ENCODE data around the gene MAGI1. TPM values are rescaled to one million over a fixed set of nuclear protein-coding genes. Genes with fewer than 3 reads are reported as not detected.

The MAGI1 gene
- total RNA-seq, 2 experiments from 2014 or later, result 0.29 to 4.3 TPM

DNA sequence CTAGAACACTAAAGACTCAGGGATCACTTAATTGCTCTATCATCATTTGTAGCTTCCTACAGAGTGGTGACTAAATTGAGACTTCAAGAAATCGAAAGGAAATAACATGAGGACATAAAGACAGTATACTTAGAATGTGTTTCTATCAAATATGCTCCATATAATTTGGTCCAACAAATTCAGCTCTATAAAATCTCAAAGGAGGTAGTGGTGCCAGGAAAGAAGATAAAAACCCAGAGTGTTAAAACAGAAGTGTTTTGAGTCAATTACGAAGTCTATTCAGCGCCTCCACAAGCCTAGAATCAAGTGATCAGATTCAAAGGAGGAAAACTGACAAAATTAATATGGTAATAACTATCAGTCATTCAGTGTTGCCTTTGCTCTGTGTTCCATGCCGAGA lies 22.9 kb downstream of the MAGI1 start:
- DNase-seq (no peak), ATAC-seq (no peak)
- no peaks in the 10 kb centered on the region for H3K27me3 Mint-ChIP-seq
- no peaks in the 10 kb centered on the region for H3K9me3 Mint-ChIP-seq (ENCODE audit: low read depth)
- CTCF ChIA-PET, result no interaction called here
- H3K27ac Mint-ChIP-seq, result no peak overlapping the region
- H3K4me1 Mint-ChIP-seq, result no peaks in the 10 kb centered on the region
- H3K36me3 Mint-ChIP-seq, result no peaks in the 10 kb centered on the region
- no peak overlapping the region for H3K4me3 Mint-ChIP-seq

GRCh38 chr3:66014651-66015050 lies 24.1 kb downstream of the MAGI1 start:
- no peaks in the 10 kb centered on the region for H3K9me3 Mint-ChIP-seq (ENCODE audit: low read depth)
- no peak overlapping the region for H3K27ac Mint-ChIP-seq
- DNase-seq (no peak), ATAC-seq (no peak)
- no peaks in the 10 kb centered on the region for H3K36me3 Mint-ChIP-seq
- no peaks in the 10 kb centered on the region for H3K27me3 Mint-ChIP-seq
- no peaks in the 10 kb centered on the region for H3K4me1 Mint-ChIP-seq
- CTCF ChIA-PET, result no interaction called here
- H3K4me3 Mint-ChIP-seq, result no peak overlapping the region

GRCh38 chr3:66014056-66014455 lies 24.7 kb downstream of the MAGI1 start:
- Mint-ChIP-seq H3K27ac (no peak overlapping the region), H3K4me3 (no peak overlapping the region), H3K4me1 (no peaks in the 10 kb centered on the region), H3K27me3 (no peaks in the 10 kb centered on the region), H3K9me3 (ENCODE audit: low read depth) (no peaks in the 10 kb centered on the region), H3K36me3 (no peaks in the 10 kb centered on the region)
- DNase-seq (no peak), ATAC-seq (no peak)
- CTCF ChIA-PET, result no interaction called here

GRCh38 chr3:66012711-66013110 lies 26.0 kb downstream of the MAGI1 start:
- CTCF ChIA-PET, result no interaction called here
- Mint-ChIP-seq H3K36me3 (no peaks in the 10 kb centered on the region), H3K9me3 (ENCODE audit: low read depth) (no peaks in the 10 kb centered on the region), H3K4me3 (no peak overlapping the region), H3K4me1 (no peaks in the 10 kb centered on the region), H3K27me3 (no peaks in the 10 kb centered on the region), H3K27ac (no peak overlapping the region)
- DNase-seq, result no peak
- ATAC-seq, result no peak

GRCh38 chr3:66010739-66011655 lies 27.7 kb downstream of the MAGI1 start:
- CTCF ChIA-PET, result no interaction called here
- H3K27me3 Mint-ChIP-seq, result no peaks in the 10 kb centered on the region
- ATAC-seq, result no peak

GRCh38 chr3:66010348-66010738 lies 28.4 kb downstream of the MAGI1 start:
- Mint-ChIP-seq H3K4me1 (no peaks in the 10 kb centered on the region), H3K27me3 (no peaks in the 10 kb centered on the region), H3K27ac (no peak overlapping the region), H3K4me3 (no peak overlapping the region), H3K36me3 (no peaks in the 10 kb centered on the region), H3K9me3 (ENCODE audit: low read depth) (no peaks in the 10 kb centered on the region)
- no peak for DNase-seq
- CTCF ChIA-PET, result no interaction called here
- ATAC-seq, result no peak

More at GRCh38 chr3:66010739-66011655, 27.7 kb downstream of the MAGI1 start:
- Mint-ChIP-seq H3K4me1 (no peaks in the 10 kb centered on the region), H3K36me3 (no peaks in the 10 kb centered on the region), H3K9me3 (ENCODE audit: low read depth) (no peaks in the 10 kb centered on the region), H3K27ac (no peak overlapping the region), H3K4me3 (no peak overlapping the region)
- no peak for DNase-seq

DNA sequence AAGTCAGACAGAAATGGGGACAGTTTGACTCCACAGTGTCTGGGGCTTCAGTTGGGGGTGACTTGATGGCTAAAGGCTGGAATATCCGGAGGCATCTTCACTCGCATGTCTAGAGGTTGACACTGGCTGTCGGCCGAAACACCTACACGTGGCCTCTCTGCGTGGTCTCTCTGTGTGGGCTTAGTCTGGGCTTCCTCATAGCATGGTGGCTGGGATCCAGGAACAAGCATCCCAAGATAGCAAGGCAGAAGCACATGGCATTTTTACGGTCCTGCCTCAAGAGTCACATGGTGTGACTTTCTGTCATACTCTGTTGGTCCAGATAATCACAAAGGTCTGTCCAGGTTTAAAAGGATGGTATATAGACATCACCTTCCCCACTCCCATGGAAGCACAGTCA lies 34.5 kb downstream of the MAGI1 start:
- Mint-ChIP-seq H3K27me3 (no peaks in the 10 kb centered on the region), H3K4me3 (no peak overlapping the region), H3K4me1 (no peaks in the 10 kb centered on the region), H3K27ac (no peak overlapping the region), H3K9me3 (ENCODE audit: low read depth) (no peaks in the 10 kb centered on the region), H3K36me3 (no peaks in the 10 kb centered on the region)
- DNase-seq, result no peak
- ATAC-seq, result no peak
- CTCF ChIA-PET, result no interaction called here

DNA sequence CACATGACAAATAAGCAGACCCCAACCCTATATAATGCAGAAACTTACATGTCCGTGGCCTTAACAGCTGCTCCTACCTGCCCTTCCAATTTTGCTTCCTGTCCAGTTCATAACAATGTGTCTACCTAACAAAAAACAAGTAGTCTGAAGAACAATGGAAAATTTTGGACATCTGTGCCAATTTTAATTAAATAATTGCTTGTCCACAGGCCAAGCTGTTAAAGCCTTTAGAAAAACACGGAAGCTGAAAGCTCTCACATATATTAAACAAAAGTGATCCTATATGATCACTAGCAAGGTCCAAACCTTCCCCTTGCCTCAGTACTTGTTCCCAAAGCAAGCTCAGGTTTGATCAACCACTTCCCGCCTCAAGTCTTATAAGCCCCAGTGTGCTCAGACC lies 37.1 kb downstream of the MAGI1 start:
- CTCF ChIA-PET, result no interaction called here
- H3K27ac Mint-ChIP-seq, result no peak overlapping the region
- H3K27me3 Mint-ChIP-seq, result no peaks in the 10 kb centered on the region
- no peaks in the 10 kb centered on the region for H3K36me3 Mint-ChIP-seq
- H3K4me3 Mint-ChIP-seq, result no peak overlapping the region
- DNase-seq (no peak), ATAC-seq (no peak)
- H3K4me1 Mint-ChIP-seq, result no peaks in the 10 kb centered on the region
- peaks cover 2% of the 10 kb centered on the region for H3K9me3 Mint-ChIP-seq (ENCODE audit: low read depth)

DNA sequence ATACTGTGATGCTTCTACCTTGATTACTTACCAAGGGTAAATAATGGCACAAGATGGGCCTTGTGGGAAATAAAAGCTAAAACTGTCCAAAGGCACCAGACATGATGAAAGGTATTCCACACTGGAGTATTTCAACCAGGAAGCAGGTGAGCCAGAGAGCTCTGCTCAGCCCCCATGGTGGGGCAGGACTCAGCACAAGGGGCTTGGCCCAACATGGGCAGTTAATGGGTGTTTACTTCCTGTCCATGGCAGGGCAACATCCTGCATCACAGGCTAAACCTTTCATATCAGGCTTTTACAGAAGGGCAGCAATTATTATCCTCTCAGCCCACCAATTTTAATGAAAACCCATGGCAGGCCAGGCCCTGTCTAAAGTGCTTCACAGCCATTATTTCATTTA lies 38.2 kb downstream of the MAGI1 start:
- H3K4me1 Mint-ChIP-seq, result no peaks in the 10 kb centered on the region
- no peak overlapping the region for H3K27ac Mint-ChIP-seq
- peaks cover 2% of the 10 kb centered on the region for H3K9me3 Mint-ChIP-seq (ENCODE audit: low read depth)
- no peaks in the 10 kb centered on the region for H3K27me3 Mint-ChIP-seq
- CTCF ChIA-PET, result no interaction called here
- DNase-seq (no peak), ATAC-seq (no peak)
- H3K36me3 Mint-ChIP-seq, result no peaks in the 10 kb centered on the region
- no peak overlapping the region for H3K4me3 Mint-ChIP-seq

DNA sequence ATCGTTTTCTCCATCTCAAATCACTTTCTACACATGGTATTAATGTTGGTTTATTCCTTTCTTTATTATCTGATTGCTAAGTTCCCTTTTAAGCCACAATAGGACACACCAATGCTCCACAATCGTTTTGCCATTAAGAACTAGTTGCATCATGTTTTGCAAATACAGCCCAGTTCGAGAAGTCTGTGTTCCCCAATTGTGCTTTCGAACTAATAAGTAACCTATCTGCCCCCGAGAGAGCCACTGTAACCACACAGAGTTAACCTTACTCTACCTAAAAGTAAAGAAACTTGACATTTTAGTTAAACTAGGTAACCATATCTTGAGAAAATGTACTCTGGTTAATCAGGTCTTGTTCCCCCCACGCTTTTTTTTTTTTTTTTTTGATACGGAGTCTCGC lies 39.1 kb downstream of the MAGI1 start:
- DNase-seq (no peak), ATAC-seq (no peak)
- H3K4me1 Mint-ChIP-seq, result no peaks in the 10 kb centered on the region
- CTCF ChIA-PET, result no interaction called here
- no peaks in the 10 kb centered on the region for H3K27me3 Mint-ChIP-seq
- H3K9me3 Mint-ChIP-seq (ENCODE audit: low read depth), result peaks cover 2% of the 10 kb centered on the region
- no peak overlapping the region for H3K4me3 Mint-ChIP-seq
- H3K27ac Mint-ChIP-seq, result no peak overlapping the region
- H3K36me3 Mint-ChIP-seq, result no peaks in the 10 kb centered on the region

DNA sequence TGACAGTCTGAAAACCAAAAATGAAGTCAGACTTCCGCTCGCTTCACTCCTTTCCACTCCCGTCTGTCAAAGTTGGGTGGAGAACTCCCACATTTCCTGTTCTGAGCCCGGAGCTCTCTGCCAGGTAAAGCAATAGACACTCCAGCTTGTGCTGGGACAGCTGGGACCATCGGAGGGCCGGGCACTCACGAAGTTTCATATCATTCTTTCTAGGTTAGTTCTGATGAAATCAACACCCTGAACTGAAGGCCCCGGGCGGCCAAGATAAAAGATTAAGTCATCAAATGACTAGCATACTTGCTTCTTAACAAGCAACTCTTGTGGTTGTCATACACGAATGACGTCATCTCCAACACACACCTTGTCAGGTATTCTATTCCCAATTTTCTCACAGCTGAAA lies 42.1 kb downstream of the MAGI1 start:
- Mint-ChIP-seq H3K27ac (no peak overlapping the region), H3K36me3 (no peaks in the 10 kb centered on the region), H3K27me3 (no peaks in the 10 kb centered on the region), H3K4me1 (no peaks in the 10 kb centered on the region), H3K4me3 (no peak overlapping the region), H3K9me3 (ENCODE audit: low read depth) (peaks cover 2% of the 10 kb centered on the region)
- CTCF ChIA-PET, result no interaction called here
- DNase-seq (no peak), ATAC-seq (no peak)

- CTCF ChIA-PET, result no interaction called here
- H3K27me3 Mint-ChIP-seq, result no peaks in the 10 kb centered on the region
- H3K27ac Mint-ChIP-seq, result no peak overlapping the region
- no peaks in the 10 kb centered on the region for H3K36me3 Mint-ChIP-seq
- no peaks in the 10 kb centered on the region for H3K4me1 Mint-ChIP-seq
- ATAC-seq, result no peak
- no peak for DNase-seq
- H3K9me3 Mint-ChIP-seq (ENCODE audit: low read depth), result peaks cover 2% of the 10 kb centered on the region
- no peak overlapping the region for H3K4me3 Mint-ChIP-seq
Observed at GRCh38 chr3:65995515-65995914, 43.2 kb downstream of the MAGI1 start.

DNA sequence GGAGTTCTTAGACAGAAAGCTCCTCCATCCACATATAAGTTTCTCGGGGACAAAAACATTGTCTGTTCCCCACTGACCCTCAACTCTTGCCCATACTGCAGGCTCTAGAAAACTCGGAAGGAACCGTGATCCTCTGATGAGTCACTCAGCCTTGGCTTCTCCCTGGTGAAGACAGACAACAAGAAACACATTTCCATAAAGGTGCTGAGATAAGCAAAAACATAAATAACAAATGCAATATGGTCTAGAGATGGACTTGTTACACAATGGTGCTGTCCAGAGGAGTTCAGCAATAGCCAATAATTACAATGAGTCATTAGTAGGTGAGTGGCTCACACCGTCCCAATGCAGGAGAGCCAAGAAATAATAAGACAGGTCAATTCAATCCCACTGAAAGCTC lies 43.7 kb downstream of the MAGI1 start:
- H3K9me3 Mint-ChIP-seq (ENCODE audit: low read depth), result peaks cover 2% of the 10 kb centered on the region
- DNase-seq, result no peak
- H3K4me3 Mint-ChIP-seq, result no peak overlapping the region
- H3K27me3 Mint-ChIP-seq, result no peaks in the 10 kb centered on the region
- CTCF ChIA-PET, result no interaction called here
- H3K4me1 Mint-ChIP-seq, result no peaks in the 10 kb centered on the region
- H3K36me3 Mint-ChIP-seq, result no peaks in the 10 kb centered on the region
- no peak for ATAC-seq
- H3K27ac Mint-ChIP-seq, result no peak overlapping the region

GRCh38 chr3:65993134-65993900 lies 45.4 kb downstream of the MAGI1 start:
- H3K9me3 Mint-ChIP-seq (ENCODE audit: low read depth), result peaks cover 2% of the 10 kb centered on the region
- H3K4me3 Mint-ChIP-seq, result no peak overlapping the region
- ATAC-seq (no peak), DNase-seq (no peak)
- peaks cover under 1% of the 10 kb centered on the region for H3K27me3 Mint-ChIP-seq
- CTCF ChIA-PET, result no interaction called here
- H3K36me3 Mint-ChIP-seq, result no peaks in the 10 kb centered on the region
- H3K4me1 Mint-ChIP-seq, result no peaks in the 10 kb centered on the region
- H3K27ac Mint-ChIP-seq, result no peak overlapping the region
